Endodermal cell (in vitro differentiated cells): ENCODE results near the gene BNIPL. TPM values are rescaled to one million over a fixed set of nuclear protein-coding genes. Genes with fewer than 3 reads are reported as not detected.

Experiments
- DNase-seq: peaks from one replicate; pipeline ENCODE4 v3.0.0-alpha.2; 2017
- H3K27ac ChIP-seq: 2 replicates; pipeline ENCODE4 v1.5.1; 2013; ENCODE audit warnings: mild to moderate bottlenecking, low read depth, low read length, moderate library complexity
- H3K27me3 ChIP-seq: 2 replicates; pipeline ENCODE4 v1.6.1; 2013; ENCODE audit warnings: mild to moderate bottlenecking, low read length, moderate library complexity; ENCODE audit not compliant: insufficient read depth, control insufficient read depth, poor library complexity, severe bottlenecking
- H3K36me3 ChIP-seq: 2 replicates; pipeline ENCODE4 v1.7.0; 2013; ENCODE audit warnings: mild to moderate bottlenecking, low read length, moderate library complexity; ENCODE audit not compliant: control insufficient read depth, insufficient read depth
- H3K4me1 ChIP-seq: one replicate; pipeline ENCODE4 v1.7.0; 2013; ENCODE audit warnings: low read length; ENCODE audit not compliant: control insufficient read depth, insufficient read depth
- H3K4me3 ChIP-seq: 2 replicates; pipeline ENCODE4 v1.5.1; 2013; ENCODE audit warnings: mild to moderate bottlenecking, low read length, moderate library complexity
- H3K9ac ChIP-seq: 2 replicates; pipeline ENCODE4 v1.6.1; 2013; ENCODE audit warnings: mild to moderate bottlenecking, low read length, moderate library complexity; ENCODE audit not compliant: poor library complexity, severe bottlenecking; ENCODE audit errors: extremely low read depth
- H3K9me3 ChIP-seq: 2 replicates; pipeline ENCODE4 v1.6.1; 2013; ENCODE audit warnings: mild to moderate bottlenecking, low read length, moderate library complexity; ENCODE audit not compliant: control insufficient read depth
- H3K27ac Mint-ChIP-seq: 2 replicates; pipeline ENCODE4 v1.8.0; 2020; ENCODE audit warnings: mixed read lengths
- H3K27me3 Mint-ChIP-seq: 2 replicates; pipeline ENCODE4 v1.8.0; 2021; ENCODE audit warnings: mild to moderate bottlenecking, mixed read lengths; ENCODE audit not compliant: insufficient read depth
- H3K36me3 Mint-ChIP-seq: 2 replicates; pipeline ENCODE4 v1.8.0; 2020; ENCODE audit warnings: low read depth, mixed read lengths
- H3K4me1 Mint-ChIP-seq: 2 replicates; pipeline ENCODE4 v1.8.0; 2020; ENCODE audit warnings: mixed read lengths
- H3K4me3 Mint-ChIP-seq: 2 replicates; pipeline ENCODE4 v1.8.0; 2020; ENCODE audit warnings: mild to moderate bottlenecking, moderate library complexity, mixed read lengths
- H3K9me3 Mint-ChIP-seq: 2 replicates; pipeline ENCODE4 v1.8.0; 2020; ENCODE audit warnings: mild to moderate bottlenecking, mixed read lengths
- WGBS, 2 experiments: methylation state at CpG; one replicate each; pipeline versions ENCODE4 v1.1.5 to v1.1.7; 2013; ENCODE audit warnings: missing lambda C conversion rate in 2 of 2, mixed read lengths in 1 of 2; ENCODE audit not compliant: insufficient coverage in 1 of 2, insufficient read length in 1 of 2; 5-methylcytosine and 5-hydroxymethylcytosine counted together
- total RNA-seq, 2 donors: library from RNA; stranded (reverse); fragmentation: NEBNext Ultra II Directional in 1 of 2; extraction: Animal tissue kit (Norgen Biotek cat#: 25700) in 1 of 2; gene quantifications; 2 replicates in 1 of 2; 3 replicates in 1 of 2; pipeline ENCODE4 v1.2.1, GENCODE V29; 2021
- TF ChIP-seq, protein P1 (sequence below): fragments of 200-600 bp; sonication (generic); conservative IDR thresholded peaks from 2 replicates; pipeline ENCODE4 v1.5.0; 2021; ENCODE audit warnings: antibody characterized with exemption, mild to moderate bottlenecking

BNIPL gene
- total RNA-seq, 2 donors from 2014 or later = 1.6 to 2.9 TPM

DNA sequence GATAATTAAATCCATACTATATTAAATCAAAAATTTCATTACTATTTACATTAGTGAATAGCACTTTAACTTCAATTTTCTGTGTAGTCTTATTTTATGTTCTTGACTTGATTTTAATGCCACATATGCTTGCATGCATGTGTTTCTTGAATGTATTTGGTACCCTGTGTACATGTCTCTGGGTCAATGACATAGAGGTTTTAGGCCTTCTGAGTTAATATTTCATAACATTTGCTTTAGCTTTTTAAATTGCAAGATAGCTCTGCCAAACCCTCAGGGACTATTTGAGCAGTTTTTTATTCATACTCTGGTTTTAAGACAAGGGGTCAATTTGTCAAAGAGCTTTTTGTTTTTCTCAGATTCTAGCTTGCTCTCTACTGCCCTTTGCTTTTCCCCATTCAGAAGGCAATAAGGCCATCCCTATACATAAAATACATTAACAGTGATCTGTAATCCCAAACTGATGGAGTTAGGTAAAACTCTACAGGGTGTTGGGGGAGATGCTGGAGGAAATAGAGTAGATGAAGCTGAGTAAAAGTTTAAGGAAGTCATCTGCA, 28.8 kb downstream of the BNIPL start:
- Histone ChIP-seq H3K9ac (no peak overlapping the region), H3K4me1 (no peaks in the 10 kb centered on the region), H3K27ac (no peak overlapping the region), H3K9me3 (no peaks in the 10 kb centered on the region), H3K27me3 (no peaks in the 10 kb centered on the region), H3K4me3 (no peak overlapping the region), H3K36me3 (peaks cover 53% of the 10 kb centered on the region)
- Mint-ChIP-seq H3K9me3 (no peaks in the 10 kb centered on the region), H3K27ac (no peak overlapping the region), H3K4me3 (no peak overlapping the region), H3K27me3 (no peaks in the 10 kb centered on the region), H3K4me1 (peaks cover 20% of the 10 kb centered on the region), H3K36me3 (peaks cover 27% of the 10 kb centered on the region)
- TF ChIP-seq, protein P1, sequence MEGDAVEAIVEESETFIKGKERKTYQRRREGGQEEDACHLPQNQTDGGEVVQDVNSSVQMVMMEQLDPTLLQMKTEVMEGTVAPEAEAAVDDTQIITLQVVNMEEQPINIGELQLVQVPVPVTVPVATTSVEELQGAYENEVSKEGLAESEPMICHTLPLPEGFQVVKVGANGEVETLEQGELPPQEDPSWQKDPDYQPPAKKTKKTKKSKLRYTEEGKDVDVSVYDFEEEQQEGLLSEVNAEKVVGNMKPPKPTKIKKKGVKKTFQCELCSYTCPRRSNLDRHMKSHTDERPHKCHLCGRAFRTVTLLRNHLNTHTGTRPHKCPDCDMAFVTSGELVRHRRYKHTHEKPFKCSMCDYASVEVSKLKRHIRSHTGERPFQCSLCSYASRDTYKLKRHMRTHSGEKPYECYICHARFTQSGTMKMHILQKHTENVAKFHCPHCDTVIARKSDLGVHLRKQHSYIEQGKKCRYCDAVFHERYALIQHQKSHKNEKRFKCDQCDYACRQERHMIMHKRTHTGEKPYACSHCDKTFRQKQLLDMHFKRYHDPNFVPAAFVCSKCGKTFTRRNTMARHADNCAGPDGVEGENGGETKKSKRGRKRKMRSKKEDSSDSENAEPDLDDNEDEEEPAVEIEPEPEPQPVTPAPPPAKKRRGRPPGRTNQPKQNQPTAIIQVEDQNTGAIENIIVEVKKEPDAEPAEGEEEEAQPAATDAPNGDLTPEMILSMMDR = no peak
- no peak for DNase-seq

DNA sequence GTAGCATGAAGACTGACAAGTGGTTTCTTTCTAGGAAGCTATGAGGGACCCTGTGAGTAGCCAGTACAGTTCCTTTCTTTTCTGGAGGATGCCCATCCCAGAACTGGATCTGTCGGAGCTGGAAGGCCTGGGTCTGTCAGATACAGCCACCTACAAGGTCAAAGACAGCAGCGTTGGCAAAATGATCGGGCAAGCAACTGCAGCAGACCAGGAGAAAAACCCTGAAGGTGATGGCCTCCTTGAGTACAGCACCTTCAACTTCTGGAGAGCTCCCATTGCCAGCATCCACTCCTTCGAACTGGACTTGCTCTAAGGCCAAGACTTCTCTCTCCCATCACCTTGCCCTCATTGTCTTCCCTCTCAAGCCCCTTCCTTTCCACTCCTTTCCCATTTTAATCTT, 30.8 kb downstream of the BNIPL start:
- TF ChIP-seq, protein P1 = no peak
- Mint-ChIP-seq H3K4me1 (peaks cover 16% of the 10 kb centered on the region), H3K9me3 (no peaks in the 10 kb centered on the region), H3K27me3 (no peaks in the 10 kb centered on the region), H3K4me3 (no peak overlapping the region), H3K36me3 (peaks cover 27% of the 10 kb centered on the region), H3K27ac (peak overlapping the region; percentile 1)
- 92 to 94% methylated on average over 2 to 4 of the region's 4 CpGs for WGBS, 2 experiments
- Histone ChIP-seq H3K36me3 (peaks cover 53% of the 10 kb centered on the region), H3K4me3 (no peak overlapping the region), H3K9ac (no peak overlapping the region), H3K27ac (no peak overlapping the region), H3K27me3 (no peaks in the 10 kb centered on the region), H3K9me3 (no peaks in the 10 kb centered on the region), H3K4me1 (no peaks in the 10 kb centered on the region)
- DNase-seq = no peak

DNA sequence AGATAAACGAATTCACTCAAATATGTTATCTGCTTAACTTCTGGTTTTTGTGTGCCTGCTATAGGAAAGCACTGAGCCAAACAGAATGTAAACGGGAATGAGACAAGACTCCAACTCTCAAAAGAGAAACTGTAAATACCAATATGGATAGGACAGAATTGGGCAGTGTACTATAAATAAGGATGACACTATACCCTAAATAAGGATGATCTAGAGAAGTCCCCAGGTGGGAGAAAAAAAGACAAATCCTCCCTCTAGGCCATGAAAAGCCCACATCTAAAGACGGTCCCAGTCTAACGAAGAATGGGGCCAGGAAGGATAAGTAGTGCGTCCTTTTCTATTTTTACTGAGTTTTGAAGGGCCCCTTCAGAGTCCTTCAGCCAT, 32.7 kb downstream of the BNIPL start:
- TF ChIP-seq, protein P1 = no peak
- H3K27me3 Mint-ChIP-seq = no peaks in the 10 kb centered on the region
- H3K4me1 Mint-ChIP-seq = peaks cover 16% of the 10 kb centered on the region
- Histone ChIP-seq H3K4me3 (no peak overlapping the region), H3K9ac (no peak overlapping the region), H3K27ac (peak overlapping the region; percentile 24), H3K27me3 (no peaks in the 10 kb centered on the region), H3K9me3 (no peaks in the 10 kb centered on the region), H3K36me3 (peaks cover 46% of the 10 kb centered on the region), H3K4me1 (no peaks in the 10 kb centered on the region)
- WGBS, 2 experiments = 96 to 97% methylated on average over 5 of the region's 5 CpGs
- H3K4me3 Mint-ChIP-seq = peak overlapping the region; percentile 89
- peaks cover 25% of the 10 kb centered on the region for H3K36me3 Mint-ChIP-seq
- peak overlapping the region; percentile 46 for H3K27ac Mint-ChIP-seq
- DNase-seq = no peak
- H3K9me3 Mint-ChIP-seq = no peaks in the 10 kb centered on the region
